ENCODE results near the gene NRAS.

Gene NRAS

GRCh38 chr1:114753143-114753542 lies 36.6 kb upstream of the NRAS start:
- DNase-seq (ENCODE audit: insufficient read length, low spot score) (no peak), FAIRE-seq (no peak)
- TF ChIP-seq POU2F2 (IDR thresholded peaks at IDR 0.05; ENCODE audit: low read depth, low read length), result no peak
- no peak for TF ChIP-seq PAX5 (IDR thresholded peaks at IDR 0.05; ENCODE audit: insufficient read depth, low read length, severe bottlenecking)
- no peak for TF ChIP-seq POLR2AphosphoS5 (IDR thresholded peaks at IDR 0.05; ENCODE audit: low read depth, low read length)
- TF ChIP-seq POLR2A (IDR thresholded peaks at IDR 0.05; ENCODE audit: low read depth, low read length), result no peak
- no peak for TF ChIP-seq SPI1 (IDR thresholded peaks at IDR 0.05; ENCODE audit: low read depth, low read length)
- no peak for TF ChIP-seq TAF1 (IDR thresholded peaks at IDR 0.05; ENCODE audit: low read depth, low read length)

GRCh38 chr1:114750780-114751179 lies 34.2 kb upstream of the NRAS start:
- DNase-seq (ENCODE audit: insufficient read length, low spot score) (no peak), FAIRE-seq (no peak)
- TF ChIP-seq TAF1 (IDR thresholded peaks at IDR 0.05; ENCODE audit: low read depth, low read length), result no peak
- no peak for TF ChIP-seq POLR2A (IDR thresholded peaks at IDR 0.05; ENCODE audit: low read depth, low read length)
- TF ChIP-seq POLR2AphosphoS5 (IDR thresholded peaks at IDR 0.05; ENCODE audit: low read depth, low read length), result no peak
- no peak for TF ChIP-seq SPI1 (IDR thresholded peaks at IDR 0.05; ENCODE audit: low read depth, low read length)
- no peak for TF ChIP-seq POU2F2 (IDR thresholded peaks at IDR 0.05; ENCODE audit: low read depth, low read length)
- TF ChIP-seq PAX5 (IDR thresholded peaks at IDR 0.05; ENCODE audit: insufficient read depth, low read length, severe bottlenecking), result no peak

GRCh38 chr1:114749835-114750234 lies 33.3 kb upstream of the NRAS start:
- DNase-seq (ENCODE audit: insufficient read length, low spot score) (no peak), FAIRE-seq (no peak)
- TF ChIP-seq PAX5 (IDR thresholded peaks at IDR 0.05; ENCODE audit: insufficient read depth, low read length, severe bottlenecking), result no peak
- TF ChIP-seq POU2F2 (IDR thresholded peaks at IDR 0.05; ENCODE audit: low read depth, low read length), result no peak
- TF ChIP-seq SPI1 (IDR thresholded peaks at IDR 0.05; ENCODE audit: low read depth, low read length), result no peak
- TF ChIP-seq TAF1 (IDR thresholded peaks at IDR 0.05; ENCODE audit: low read depth, low read length), result no peak
- TF ChIP-seq POLR2AphosphoS5 (IDR thresholded peaks at IDR 0.05; ENCODE audit: low read depth, low read length), result no peak
- TF ChIP-seq POLR2A (IDR thresholded peaks at IDR 0.05; ENCODE audit: low read depth, low read length), result no peak

- DNase-seq (ENCODE audit: insufficient read length, low spot score), result no peak
- TF ChIP-seq POLR2AphosphoS5 (IDR thresholded peaks at IDR 0.05; ENCODE audit: low read depth, low read length) (no peak), SPI1 (IDR thresholded peaks at IDR 0.05; ENCODE audit: low read depth, low read length) (peak; percentile 35; the same call in 1 of the 2 replicates)
- FAIRE-seq, result no peak
Observed at GRCh38 chr1:114746450-114747121, 30.0 kb upstream of the NRAS start.

GRCh38 chr1:114745291-114745690 lies 28.7 kb upstream of the NRAS start:
- DNase-seq (ENCODE audit: insufficient read length, low spot score) (no peak), FAIRE-seq (no peak)
- no peak for TF ChIP-seq POLR2A (IDR thresholded peaks at IDR 0.05; ENCODE audit: low read depth, low read length)
- no peak for TF ChIP-seq POU2F2 (IDR thresholded peaks at IDR 0.05; ENCODE audit: low read depth, low read length)
- no peak for TF ChIP-seq TAF1 (IDR thresholded peaks at IDR 0.05; ENCODE audit: low read depth, low read length)
- TF ChIP-seq PAX5 (IDR thresholded peaks at IDR 0.05; ENCODE audit: insufficient read depth, low read length, severe bottlenecking), result no peak
- TF ChIP-seq SPI1 (IDR thresholded peaks at IDR 0.05; ENCODE audit: low read depth, low read length), result no peak
- no peak for TF ChIP-seq POLR2AphosphoS5 (IDR thresholded peaks at IDR 0.05; ENCODE audit: low read depth, low read length)

- no peak for DNase-seq (ENCODE audit: insufficient read length, low spot score)
- no peak for TF ChIP-seq SPI1 (IDR thresholded peaks at IDR 0.05; ENCODE audit: low read depth, low read length)
- TF ChIP-seq POLR2AphosphoS5 (IDR thresholded peaks at IDR 0.05; ENCODE audit: low read depth, low read length), result no peak
- TF ChIP-seq POU2F2 (IDR thresholded peaks at IDR 0.05; ENCODE audit: low read depth, low read length), result no peak
- no peak for TF ChIP-seq TAF1 (IDR thresholded peaks at IDR 0.05; ENCODE audit: low read depth, low read length)
- no peak for TF ChIP-seq PAX5 (IDR thresholded peaks at IDR 0.05; ENCODE audit: insufficient read depth, low read length, severe bottlenecking)
- TF ChIP-seq POLR2A (IDR thresholded peaks at IDR 0.05; ENCODE audit: low read depth, low read length), result no peak
- FAIRE-seq, result no peak
Observed at GRCh38 chr1:114741963-114742746, 25.6 kb upstream of the NRAS start.

- DNase-seq (ENCODE audit: insufficient read length, low spot score) (no peak), FAIRE-seq (no peak)
- TF ChIP-seq POLR2AphosphoS5 (IDR thresholded peaks at IDR 0.05; ENCODE audit: low read depth, low read length) (no peak), POLR2A (IDR thresholded peaks at IDR 0.05; ENCODE audit: low read depth, low read length) (no peak), POU2F2 (IDR thresholded peaks at IDR 0.05; ENCODE audit: low read depth, low read length) (no peak), SPI1 (IDR thresholded peaks at IDR 0.05; ENCODE audit: low read depth, low read length) (no peak), TAF1 (IDR thresholded peaks at IDR 0.05; ENCODE audit: low read depth, low read length) (no peak), PAX5 (IDR thresholded peaks at IDR 0.05; ENCODE audit: insufficient read depth, low read length, severe bottlenecking) (no peak)
Observed at GRCh38 chr1:114740331-114740730, 23.8 kb upstream of the NRAS start.

- TF ChIP-seq POU2F2 (IDR thresholded peaks at IDR 0.05; ENCODE audit: low read depth, low read length), result no peak
- TF ChIP-seq POLR2AphosphoS5 (IDR thresholded peaks at IDR 0.05; ENCODE audit: low read depth, low read length), result 0 out of 2 replicates have a peak, but pooled peaks have one; percentile 15
- TF ChIP-seq SPI1 (IDR thresholded peaks at IDR 0.05; ENCODE audit: low read depth, low read length), result no peak
- no peak for TF ChIP-seq TAF1 (IDR thresholded peaks at IDR 0.05; ENCODE audit: low read depth, low read length)
- no peak for TF ChIP-seq POLR2A (IDR thresholded peaks at IDR 0.05; ENCODE audit: low read depth, low read length)
- no peak for TF ChIP-seq PAX5 (IDR thresholded peaks at IDR 0.05; ENCODE audit: insufficient read depth, low read length, severe bottlenecking)
- DNase-seq (ENCODE audit: insufficient read length, low spot score), result no peak
- FAIRE-seq, result no peak
Observed at GRCh38 chr1:114737314-114737849, 20.8 kb upstream of the NRAS start.

- no peak for DNase-seq (ENCODE audit: insufficient read length, low spot score)
- FAIRE-seq, result no peak
- no peak for TF ChIP-seq POU2F2 (IDR thresholded peaks at IDR 0.05; ENCODE audit: low read depth, low read length)
- no peak for TF ChIP-seq TAF1 (IDR thresholded peaks at IDR 0.05; ENCODE audit: low read depth, low read length)
- TF ChIP-seq POLR2A (IDR thresholded peaks at IDR 0.05; ENCODE audit: low read depth, low read length), result no peak
- no peak for TF ChIP-seq POLR2AphosphoS5 (IDR thresholded peaks at IDR 0.05; ENCODE audit: low read depth, low read length)
- TF ChIP-seq SPI1 (IDR thresholded peaks at IDR 0.05; ENCODE audit: low read depth, low read length), result no peak
- no peak for TF ChIP-seq PAX5 (IDR thresholded peaks at IDR 0.05; ENCODE audit: insufficient read depth, low read length, severe bottlenecking)
Observed at GRCh38 chr1:114735479-114735878, 18.9 kb upstream of the NRAS start.

Measured in GM12891 (cell line).